Right cardiac atrium (tissue), 5 donors: ENCODE measurements around the gene PRKG1. TPM values are rescaled to one million over a fixed set of nuclear protein-coding genes. Genes with fewer than 3 reads are reported as not detected.

Experiments
- ATAC-seq, 2 donors: fragments of 200-7000 bp; cut with Tn5 transposase; one replicate each; pipeline versions ENCODE4 v1.8.0 to v1.9.1; 2020; ENCODE audit warnings: moderate library complexity in 2 of 2, mild to moderate bottlenecking in 1 of 2
- DNase-seq, 3 donors: peaks; one replicate each; pipeline ENCODE4 v3.0.0-alpha.2; 2020
- H3K27ac ChIP-seq: one replicate; pipeline ENCODE4 v1.5.1; 2013; ENCODE audit warnings: mild to moderate bottlenecking, low read length, control low read depth, moderate library complexity
- H3K27me3 ChIP-seq: one replicate; pipeline ENCODE4 v1.6.1; 2013; ENCODE audit not compliant: control insufficient read depth, insufficient read depth
- H3K4me1 ChIP-seq: one replicate; pipeline ENCODE4 v1.6.1; 2013; ENCODE audit warnings: low read length; ENCODE audit not compliant: control insufficient read depth, insufficient read depth
- H3K4me3 ChIP-seq: one replicate; pipeline ENCODE4 v1.5.1; 2013; ENCODE audit warnings: low read length, control low read depth
- H3K9me3 ChIP-seq: one replicate; pipeline ENCODE4 v1.6.1; 2013; ENCODE audit warnings: low read length; ENCODE audit not compliant: control insufficient read depth
- WGBS: extraction: QIAGEN DNeasy Blood & Tissue Kit; methylation state at CpG from one replicate; pipeline ENCODE4 v1.1.7; 2013; 5-methylcytosine and 5-hydroxymethylcytosine counted together
- intact Hi-C, 4 donors: fragments of 100-400 bp; cut with DNase I; formaldehyde crosslinking; loops; one replicate each; pipeline versions ENCODE4 v1.11.0 to v1.14.0; 2022 to 2023
- polyA plus RNA-seq: library from polyadenylated mRNA; stranded (reverse); fragments of 200-250 nt; gene quantifications from one replicate; pipeline ENCODE4 v1.2.3, GENCODE V29; 2013
- total RNA-seq, 4 donors: library from RNA; stranded (reverse); fragmentation: NEBNext Ultra II Directional; extraction: Animal tissue kit (Norgen Biotek cat#: 25700); gene quantifications; one replicate each; pipeline ENCODE4 v1.2.1, GENCODE V29; 2021
- donor health status: healthy with polysubstance abuse.
- donor health status: DM: no; HTN: yes; CAD: no.
- donor health status: DM: no; HTN: no; CAD: no.
- donor health status: DM: no; HTN: yes; CAD: no; lungs with severe emphysema.
- donor health status: DM: yes; HTN: yes; CAD: no.

PRKG1 gene
- total and polyA plus RNA-seq, 5 donors: 16.6 to 49.9 (median 47.4) TPM

GRCh38 chr10:51689536-51689935 lies 615.2 kb downstream of the PRKG1 start:
- no peaks in the 10 kb centered on the region for H3K27me3 ChIP-seq
- no peak overlapping the region for H3K4me3 ChIP-seq
- no peaks in the 10 kb centered on the region for H3K9me3 ChIP-seq
- H3K27ac ChIP-seq: no peak overlapping the region
- 92% methylated on average over 3 of the region's 3 CpGs for WGBS
- DNase-seq: no peak
- no peak for ATAC-seq
- no peaks in the 10 kb centered on the region for H3K4me1 ChIP-seq
- intact Hi-C loops: no loop called here

GRCh38 chr10:51691135-51691534 lies 616.8 kb downstream of the PRKG1 start:
- no peak overlapping the region for H3K27ac ChIP-seq
- no peaks in the 10 kb centered on the region for H3K9me3 ChIP-seq
- H3K4me1 ChIP-seq: no peaks in the 10 kb centered on the region
- no peak overlapping the region for H3K4me3 ChIP-seq
- no peaks in the 10 kb centered on the region for H3K27me3 ChIP-seq
- ATAC-seq (peak; percentile 36 to 47), DNase-seq (no peak)
- intact Hi-C loops: no loop called here
- WGBS: 27% methylated on average over 4 of the region's 4 CpGs

- intact Hi-C loops: no loop called here
- Histone ChIP-seq H3K4me3 (no peak overlapping the region), H3K27ac (no peak overlapping the region), H3K9me3 (no peaks in the 10 kb centered on the region), H3K27me3 (no peaks in the 10 kb centered on the region), H3K4me1 (peaks cover 11% of the 10 kb centered on the region)
- ATAC-seq: peak; percentile 12 to 34
- WGBS: 46% methylated on average over 5 of the region's 5 CpGs
- DNase-seq: no peak
Observed at GRCh38 chr10:51694086-51694768, 619.9 kb downstream of the PRKG1 start.

GRCh38 chr10:51696251-51696650 lies 622.0 kb downstream of the PRKG1 start:
- DNase-seq (no peak), ATAC-seq (no peak)
- H3K9me3 ChIP-seq: no peaks in the 10 kb centered on the region
- intact Hi-C loops: no loop called here
- no peak overlapping the region for H3K4me3 ChIP-seq
- peaks cover 11% of the 10 kb centered on the region for H3K4me1 ChIP-seq
- 65% methylated on average over 1 of the region's 1 CpG for WGBS
- no peak overlapping the region for H3K27ac ChIP-seq
- no peaks in the 10 kb centered on the region for H3K27me3 ChIP-seq

GRCh38 chr10:51698473-51699063 lies 624.3 kb downstream of the PRKG1 start:
- Histone ChIP-seq H3K27ac (no peak overlapping the region), H3K4me1 (peaks cover 11% of the 10 kb centered on the region), H3K27me3 (no peaks in the 10 kb centered on the region), H3K9me3 (no peaks in the 10 kb centered on the region), H3K4me3 (peak overlapping the region; percentile 85)
- intact Hi-C loops: no loop called here
- ATAC-seq: peak in 1 of 2 donors; percentile 4
- WGBS: 79% methylated on average over 8 of the region's 8 CpGs
- peak in 2 of 3 donors; percentile 41 to 54 for DNase-seq

GRCh38 chr10:51699145-51699474 lies 624.8 kb downstream of the PRKG1 start:
- H3K4me3 ChIP-seq: peak overlapping the region; percentile 85
- under 1% methylated on average over 14 of the region's 14 CpGs for WGBS
- ATAC-seq: peak; percentile 54 to 55
- DNase-seq: no peak
- peaks cover 11% of the 10 kb centered on the region for H3K4me1 ChIP-seq
- no peaks in the 10 kb centered on the region for H3K27me3 ChIP-seq
- intact Hi-C loops: no loop called here
- no peaks in the 10 kb centered on the region for H3K9me3 ChIP-seq
- peak overlapping the region; percentile 92 for H3K27ac ChIP-seq

- Histone ChIP-seq H3K27me3 (no peaks in the 10 kb centered on the region), H3K4me3 (peak within 1 kb of the TSS; percentile 85), H3K27ac (peak within 1 kb of the TSS; percentile 92), H3K4me1 (peaks cover 11% of the 10 kb centered on the region), H3K9me3 (no peaks in the 10 kb centered on the region)
- ATAC-seq: peak; percentile 98
- intact Hi-C loops: no loop called here
- WGBS: under 1% methylated on average over 45 of the region's 45 CpGs
- peak; percentile 88 to 94 (median 92) for DNase-seq
Observed at GRCh38 chr10:51699475-51700227, 625.4 kb downstream of the PRKG1 start, which contains the start of gene CSTF2T. CSTF2T (minus strand) TSS chr10:51699595; CDS start chr10:51699549, 46 bp downstream.

GRCh38 chr10:51700228-51700817 lies 626.0 kb downstream of the PRKG1 start:
- H3K27me3 ChIP-seq: no peaks in the 10 kb centered on the region
- intact Hi-C loops: no loop called here

GRCh38 chr10:51705774-51706173 lies 631.5 kb downstream of the PRKG1 start:
- intact Hi-C loops: no loop called here
- no peak overlapping the region for H3K4me3 ChIP-seq
- ATAC-seq: no peak
- 54% methylated on average over 3 of the region's 3 CpGs for WGBS
- no peak for DNase-seq
- H3K9me3 ChIP-seq: no peaks in the 10 kb centered on the region
- no peak overlapping the region for H3K27ac ChIP-seq
- H3K27me3 ChIP-seq: no peaks in the 10 kb centered on the region
- peaks cover 3% of the 10 kb centered on the region for H3K4me1 ChIP-seq

More at GRCh38 chr10:51700228-51700817, 626.0 kb downstream of the PRKG1 start:
- ATAC-seq: peak in 1 of 2 donors; percentile 50
- DNase-seq: peak in 2 of 3 donors; percentile 24 to 32
- no peaks in the 10 kb centered on the region for H3K9me3 ChIP-seq
- WGBS: 31% methylated on average over 12 of the region's 12 CpGs
- peaks cover 11% of the 10 kb centered on the region for H3K4me1 ChIP-seq
- peak overlapping the region; percentile 85 for H3K4me3 ChIP-seq
- H3K27ac ChIP-seq: peak overlapping the region; percentile 70

GRCh38 chr10:51706225-51706624 lies 631.9 kb downstream of the PRKG1 start:
- intact Hi-C loops: no loop called here
- WGBS: 61% methylated on average over 3 of the region's 3 CpGs
- H3K27me3 ChIP-seq: no peaks in the 10 kb centered on the region
- peak; percentile 82 to 92 (median 86) for DNase-seq
- peak; percentile 90 to 92 for ATAC-seq
- H3K4me1 ChIP-seq: peaks cover 3% of the 10 kb centered on the region
- no peak overlapping the region for H3K27ac ChIP-seq
- H3K9me3 ChIP-seq: no peaks in the 10 kb centered on the region
- H3K4me3 ChIP-seq: no peak overlapping the region

GRCh38 chr10:51707392-51707791 lies 633.1 kb downstream of the PRKG1 start:
- ATAC-seq: peak in 1 of 2 donors; percentile 24
- Histone ChIP-seq H3K9me3 (no peaks in the 10 kb centered on the region), H3K27me3 (no peaks in the 10 kb centered on the region), H3K4me3 (no peak overlapping the region), H3K27ac (no peak overlapping the region), H3K4me1 (peaks cover 3% of the 10 kb centered on the region)
- WGBS: 67% methylated on average over 6 of the region's 6 CpGs
- intact Hi-C loops: no loop called here
- no peak for DNase-seq
